SKM-1 (cell line): ENCODE data around the gene N4BP2.
"Not testable (repeated sequence)": the region's sequence is repeated elsewhere in the genome, so short reads cannot be mapped to it uniquely, and the experiment has no call there.

Experiments used
- DNase-seq: peaks from one replicate; lab custom pipeline; 2025; ENCODE audit not compliant: unreplicated experiment; lab: John Stamatoyannopoulos, UW

Gene N4BP2

DNA sequence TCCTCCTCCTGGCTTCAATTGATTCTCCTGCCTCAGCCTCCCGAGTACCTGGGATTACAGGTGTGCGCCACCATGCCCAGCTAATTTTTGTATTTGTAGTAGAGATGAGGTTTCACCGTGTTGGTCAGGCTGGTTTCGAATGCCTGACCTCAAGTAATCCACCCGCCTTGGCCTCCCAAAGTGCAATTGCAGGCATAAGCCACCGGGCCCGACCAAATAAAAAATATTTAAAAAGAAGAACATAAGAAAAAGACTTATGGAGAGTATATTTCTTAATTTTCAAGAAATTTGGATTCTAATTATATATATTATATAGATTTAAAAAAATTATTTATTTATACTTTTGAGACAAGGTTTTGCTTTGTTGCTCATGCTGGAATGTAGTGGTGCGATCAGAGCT lies 29.8 kb downstream of the N4BP2 start:
- no peak for DNase-seq

GRCh38 chr4:40087799-40088366 lies 31.2 kb downstream of the N4BP2 start:
- no peak for DNase-seq

- not testable (repeated sequence) for DNase-seq
Measured at GRCh38 chr4:40093400-40093799, 36.8 kb downstream of the N4BP2 start.

GRCh38 chr4:40099010-40099409 lies 42.4 kb downstream of the N4BP2 start:
- no peak for DNase-seq

DNA sequence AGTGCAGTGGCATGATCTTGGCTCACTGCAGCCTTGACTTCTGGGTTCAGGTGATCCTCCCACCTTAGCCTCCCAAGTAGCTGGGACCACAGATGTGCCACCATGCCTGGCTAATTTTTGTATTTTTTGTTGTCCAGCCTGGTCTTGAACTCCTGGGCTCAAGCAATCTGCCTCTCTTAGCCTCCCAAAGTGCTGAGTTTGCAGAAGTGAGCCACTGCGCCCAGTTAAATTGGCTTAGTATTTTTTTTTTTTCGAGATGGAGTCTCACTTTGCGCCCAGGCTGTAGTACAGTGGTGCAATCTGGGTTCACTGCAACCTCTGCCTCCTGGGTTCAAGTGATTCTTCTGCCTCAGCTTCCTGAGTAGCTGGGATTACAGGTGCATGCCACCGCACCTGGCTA lies 50.5 kb downstream of the N4BP2 start:
- not testable (repeated sequence) for DNase-seq

DNA sequence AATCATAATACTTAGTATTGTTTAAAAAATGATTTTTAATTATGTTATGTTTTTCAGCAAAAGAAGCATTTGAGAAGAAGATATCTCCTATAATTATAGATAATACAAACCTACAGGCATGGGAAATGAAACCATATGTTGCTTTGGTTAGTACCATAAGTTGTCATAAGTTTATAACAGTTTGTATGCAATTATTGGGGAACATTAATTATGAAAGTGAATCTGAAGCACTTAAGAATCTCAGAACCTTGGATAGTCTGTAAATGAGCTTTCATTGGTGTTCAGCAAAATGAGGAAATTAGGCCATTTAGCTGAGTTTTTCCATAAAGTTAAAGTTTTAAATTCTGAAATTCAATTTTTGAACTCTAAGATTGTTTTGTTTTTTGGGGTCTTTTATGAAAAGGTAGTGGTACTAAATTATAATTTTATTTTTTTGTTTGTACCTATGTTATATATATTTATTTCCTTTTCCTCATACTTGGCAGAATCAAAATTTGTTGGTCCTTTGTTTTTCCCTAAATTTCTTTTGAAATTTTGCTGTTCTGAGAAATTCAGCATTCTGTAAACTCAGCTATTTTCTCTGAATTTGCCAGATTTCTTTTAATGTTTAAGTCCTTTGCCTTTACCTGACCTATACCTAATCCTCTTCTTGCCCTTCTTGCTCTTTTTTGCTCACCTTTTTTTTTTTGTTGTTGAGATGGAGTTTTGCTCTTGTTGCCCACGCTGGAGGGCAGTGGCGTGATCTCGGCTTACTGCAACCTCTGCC lies 55.6 kb downstream of the N4BP2 start:
- no peak for DNase-seq

GRCh38 chr4:40114206-40114605 lies 57.6 kb downstream of the N4BP2 start:
- DNase-seq = no peak

DNA sequence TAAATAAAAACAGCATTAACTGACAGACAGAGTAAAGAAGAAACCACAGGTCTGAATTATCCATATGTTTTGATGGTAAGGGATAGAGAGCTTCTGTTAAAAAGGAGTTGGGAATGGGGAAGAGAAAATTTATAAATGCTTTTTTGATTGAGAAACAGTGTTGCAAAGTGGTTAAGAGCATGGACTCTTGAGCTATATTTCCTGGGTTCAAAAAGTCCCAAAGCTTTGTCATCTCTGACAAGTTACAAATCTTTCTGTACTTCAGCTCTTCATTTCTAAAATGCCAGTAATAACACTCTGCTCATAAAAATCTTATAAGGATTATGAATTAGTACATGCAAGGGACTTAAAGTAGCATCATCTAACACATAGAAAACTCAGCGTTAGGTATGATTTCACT lies 62.2 kb downstream of the N4BP2 start:
- DNase-seq = no peak

DNA sequence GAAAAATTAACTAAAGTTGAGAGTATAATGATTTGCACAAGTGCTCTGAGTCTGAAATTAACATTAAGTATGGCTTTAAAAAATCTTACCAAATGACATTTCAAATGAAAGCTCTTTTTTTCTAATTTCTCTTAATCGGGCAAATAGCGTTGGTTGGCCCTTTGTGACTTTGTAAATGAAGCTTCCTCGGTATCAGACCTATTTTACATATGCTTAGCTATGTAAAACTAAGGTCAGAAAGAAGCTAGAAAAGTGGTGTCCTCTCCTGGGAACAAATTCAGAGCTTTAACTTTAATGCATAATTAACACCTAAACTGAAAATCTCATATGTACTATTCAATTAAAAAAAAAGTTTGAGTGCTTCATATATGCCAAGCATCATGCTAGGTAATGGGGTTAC lies 62.7 kb downstream of the N4BP2 start:
- DNase-seq = no peak

DNA sequence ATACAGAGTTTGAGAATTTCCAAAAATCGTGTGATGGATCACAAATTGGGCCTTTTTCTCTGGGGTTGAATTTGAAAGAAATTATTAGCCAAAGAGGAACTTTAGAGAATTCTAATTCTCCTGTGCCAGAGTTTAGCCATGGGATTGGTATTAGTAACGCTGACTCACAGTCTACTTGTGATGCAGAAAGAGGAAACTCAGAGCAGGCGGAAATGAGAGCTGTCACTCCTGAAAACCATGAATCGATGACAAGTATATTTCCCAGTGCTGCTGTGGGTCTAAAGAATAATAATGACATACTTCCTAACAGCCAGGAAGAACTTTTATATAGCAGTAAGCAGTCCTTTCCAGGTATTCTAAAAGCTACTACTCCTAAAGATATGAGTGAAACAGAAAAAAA lies 64.9 kb downstream of the N4BP2 start:
- peak; percentile 68 for DNase-seq

- DNase-seq = no peak
Measured at GRCh38 chr4:40122941-40123340, 66.3 kb downstream of the N4BP2 start.

DNA sequence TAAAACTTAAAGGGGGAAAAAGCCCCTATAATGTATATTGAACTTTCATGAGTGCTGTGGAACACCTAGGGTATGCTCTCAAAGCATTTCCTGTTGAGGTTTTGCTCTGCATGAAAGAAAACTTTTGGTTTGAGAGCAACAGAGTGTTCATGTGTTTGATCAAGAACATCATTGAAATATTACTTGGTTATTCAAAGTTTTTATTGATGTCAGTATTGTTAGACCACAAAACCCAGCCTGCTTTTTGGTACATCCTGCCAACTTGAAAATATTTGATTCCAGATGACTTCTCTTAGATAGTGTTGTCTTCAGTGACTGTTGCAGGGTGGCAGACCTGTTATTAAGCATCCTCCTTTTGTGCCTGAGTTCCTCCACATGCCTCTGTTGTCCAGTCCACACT lies 68.0 kb downstream of the N4BP2 start:
- no peak for DNase-seq

GRCh38 chr4:40130401-40131036 lies 73.9 kb downstream of the N4BP2 start:
- DNase-seq = no peak

DNA sequence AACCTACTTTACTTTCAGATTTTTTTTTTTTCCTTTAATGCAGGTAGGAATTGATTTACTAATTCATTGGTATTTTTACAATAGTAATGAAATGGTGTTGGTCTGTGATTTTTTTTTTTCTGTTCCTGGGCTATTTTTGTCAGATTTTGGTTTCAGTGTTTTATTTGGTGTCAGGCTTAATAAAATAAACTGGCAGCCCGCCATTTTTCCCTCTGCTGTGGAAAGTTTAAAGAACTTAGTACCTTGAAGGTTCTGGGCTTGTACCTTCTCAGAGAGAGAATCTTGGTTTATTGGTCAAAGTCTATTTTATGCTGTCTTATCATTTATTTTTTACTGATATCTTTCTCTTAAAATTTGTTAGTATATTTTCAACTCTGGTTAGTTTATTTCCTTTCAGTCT lies 76.2 kb downstream of the N4BP2 start:
- no peak for DNase-seq

DNA sequence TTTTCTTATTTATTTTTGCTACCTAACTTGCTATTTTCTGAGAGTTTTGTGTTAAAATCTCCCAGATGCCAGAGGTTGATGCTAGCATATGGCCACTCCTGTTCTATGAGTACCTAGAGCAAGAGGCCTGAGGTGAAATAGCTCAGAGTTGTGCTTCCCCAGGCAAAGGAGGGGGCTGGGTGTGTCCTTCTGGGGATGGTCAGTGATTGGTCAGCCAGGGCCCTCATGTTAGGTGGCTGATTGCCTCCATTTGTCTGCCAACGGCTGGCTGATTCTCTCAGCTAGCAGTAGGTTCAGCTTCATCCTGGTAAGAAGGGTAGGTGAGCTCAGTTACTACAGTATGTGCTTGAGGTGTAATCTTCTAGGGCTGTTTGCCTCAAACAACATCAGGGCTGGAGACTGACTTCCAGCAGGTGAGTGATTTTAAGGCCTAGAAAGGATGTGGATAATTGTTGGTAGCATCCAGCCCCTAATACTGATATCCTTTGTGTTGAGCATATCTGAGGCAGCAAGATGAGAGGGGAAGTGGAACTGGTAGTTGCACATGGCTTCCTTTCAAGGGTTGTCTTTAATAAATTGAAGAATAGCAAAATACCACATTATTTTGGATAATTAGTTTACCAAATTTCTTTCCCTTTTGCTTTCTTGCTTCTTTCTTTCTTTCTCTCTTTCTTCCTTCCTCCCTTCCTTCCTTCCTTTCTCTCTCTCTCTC lies 77.7 kb downstream of the N4BP2 start:
- no peak for DNase-seq

DNA sequence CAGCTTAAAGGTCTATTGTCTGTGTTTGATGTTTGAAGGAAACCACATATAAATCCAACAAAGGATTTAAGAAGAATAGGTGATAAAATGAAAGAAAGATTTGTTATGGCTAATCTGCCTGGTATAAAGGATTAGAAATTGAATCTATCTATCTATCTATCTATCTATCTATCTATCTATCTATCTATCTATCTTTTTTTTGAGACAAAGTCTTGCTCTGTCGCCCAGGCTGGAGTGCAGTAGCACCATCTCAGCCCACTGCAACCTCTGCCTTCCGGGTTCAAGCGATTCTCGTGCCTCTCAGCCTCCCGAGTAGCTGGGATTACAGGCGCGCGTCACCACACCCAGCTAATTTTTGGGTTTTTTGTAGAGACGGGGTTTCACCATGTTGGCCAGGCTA lies 79.6 kb downstream of the N4BP2 start:
- DNase-seq = not testable (repeated sequence)

DNA sequence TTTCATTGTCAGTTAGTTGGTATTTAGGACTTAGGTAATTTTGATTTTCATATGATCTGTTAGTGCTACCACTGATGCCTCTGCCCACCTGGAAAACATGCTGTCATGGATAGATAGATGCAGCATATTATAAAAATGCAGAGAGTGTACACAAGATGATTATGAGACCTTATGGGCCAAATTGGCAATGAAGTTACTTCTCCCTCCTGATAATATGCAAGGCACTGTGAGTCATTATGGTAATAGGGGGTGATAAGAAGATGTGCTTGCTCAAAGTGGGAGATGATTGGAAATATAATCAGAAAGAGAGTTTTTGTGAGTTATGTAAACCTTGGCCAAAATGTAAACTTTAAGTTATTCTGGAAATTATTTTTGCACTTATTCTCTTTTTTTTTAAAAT lies 83.5 kb downstream of the N4BP2 start:
- no peak for DNase-seq

- not testable (repeated sequence) for DNase-seq
Measured at GRCh38 chr4:40140597-40140996, 83.9 kb downstream of the N4BP2 start.

- DNase-seq = no peak
Measured at GRCh38 chr4:40143926-40144508, 87.4 kb downstream of the N4BP2 start.

- DNase-seq = no peak
Measured at GRCh38 chr4:40144716-40145115, 88.1 kb downstream of the N4BP2 start.

- DNase-seq = not testable (repeated sequence)
Measured at GRCh38 chr4:40147490-40147889, 90.8 kb downstream of the N4BP2 start.
